C4-2B (cell line): ENCODE results near the gene KRT1.

ENCODE experiments used
- H3K27ac ChIP-seq: fragments of 450-650 bp; 2 replicates; pipeline ENCODE4 v1.5.1; 2017
- ZFX ChIP-seq: fragments of 450-650 bp; IDR thresholded peaks from 2 replicates; pipeline ENCODE4 v1.6.1; 2017
- TF ChIP-seq, protein P1 (sequence below): fragments of 450-650 bp; conservative IDR thresholded peaks from 2 replicates; pipeline ENCODE4 v1.5.1; 2017; ENCODE audit warnings: mild to moderate bottlenecking

Gene KRT1

DNA sequence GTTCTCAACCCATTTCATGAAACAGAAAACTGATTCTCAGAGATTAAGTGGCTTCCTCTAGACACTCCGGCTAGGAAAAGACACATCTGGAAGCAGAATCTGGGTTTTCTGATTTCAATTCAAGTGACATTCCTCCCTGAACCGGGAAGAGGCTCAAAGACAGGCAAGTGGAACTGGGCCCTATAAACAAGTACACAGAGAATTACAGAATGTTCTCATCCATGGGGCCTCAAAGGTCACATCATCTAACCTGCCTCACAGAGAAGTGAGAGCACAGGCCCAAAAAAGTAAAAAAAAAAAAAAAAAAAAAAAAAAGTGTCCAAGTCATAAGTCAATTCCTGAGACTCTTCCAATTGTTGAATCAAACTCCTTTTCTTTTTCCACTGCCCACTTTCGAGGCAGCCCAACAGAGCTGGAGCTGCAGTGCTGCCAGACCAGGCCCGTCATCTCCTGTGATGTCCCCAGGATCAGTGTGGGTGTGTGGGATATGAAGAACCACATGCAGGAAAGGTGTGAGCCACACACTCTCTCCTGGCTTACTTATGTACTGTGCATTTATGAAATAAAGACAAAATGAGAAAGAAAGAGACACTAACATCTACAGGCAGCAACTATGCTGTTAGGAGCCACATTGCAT is 2.8 kb upstream of the KRT1 start:
- no peak for TF ChIP-seq ZFX
- TF ChIP-seq, protein P1, sequence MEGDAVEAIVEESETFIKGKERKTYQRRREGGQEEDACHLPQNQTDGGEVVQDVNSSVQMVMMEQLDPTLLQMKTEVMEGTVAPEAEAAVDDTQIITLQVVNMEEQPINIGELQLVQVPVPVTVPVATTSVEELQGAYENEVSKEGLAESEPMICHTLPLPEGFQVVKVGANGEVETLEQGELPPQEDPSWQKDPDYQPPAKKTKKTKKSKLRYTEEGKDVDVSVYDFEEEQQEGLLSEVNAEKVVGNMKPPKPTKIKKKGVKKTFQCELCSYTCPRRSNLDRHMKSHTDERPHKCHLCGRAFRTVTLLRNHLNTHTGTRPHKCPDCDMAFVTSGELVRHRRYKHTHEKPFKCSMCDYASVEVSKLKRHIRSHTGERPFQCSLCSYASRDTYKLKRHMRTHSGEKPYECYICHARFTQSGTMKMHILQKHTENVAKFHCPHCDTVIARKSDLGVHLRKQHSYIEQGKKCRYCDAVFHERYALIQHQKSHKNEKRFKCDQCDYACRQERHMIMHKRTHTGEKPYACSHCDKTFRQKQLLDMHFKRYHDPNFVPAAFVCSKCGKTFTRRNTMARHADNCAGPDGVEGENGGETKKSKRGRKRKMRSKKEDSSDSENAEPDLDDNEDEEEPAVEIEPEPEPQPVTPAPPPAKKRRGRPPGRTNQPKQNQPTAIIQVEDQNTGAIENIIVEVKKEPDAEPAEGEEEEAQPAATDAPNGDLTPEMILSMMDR = no peak

DNA sequence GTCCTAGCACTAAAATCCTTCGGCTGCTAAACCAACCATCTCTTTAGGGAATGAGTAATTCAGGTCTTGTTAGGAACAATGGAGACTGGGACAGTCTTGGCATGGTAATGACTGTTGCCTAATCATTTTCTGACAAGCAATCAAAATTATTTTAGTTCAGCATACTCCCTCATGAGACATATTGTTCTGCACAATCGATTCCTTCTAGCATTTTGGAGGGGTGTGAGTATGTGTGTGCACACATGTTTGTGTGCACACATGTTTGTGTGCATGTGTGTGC is 2.1 kb upstream of the KRT1 start:
- TF ChIP-seq ZFX = no peak
- TF ChIP-seq, protein P1 = no peak
- no peak overlapping the region for H3K27ac ChIP-seq

More for the DNA sequence above, 2.8 kb upstream of the KRT1 start:
- H3K27ac ChIP-seq = no peak overlapping the region

DNA sequence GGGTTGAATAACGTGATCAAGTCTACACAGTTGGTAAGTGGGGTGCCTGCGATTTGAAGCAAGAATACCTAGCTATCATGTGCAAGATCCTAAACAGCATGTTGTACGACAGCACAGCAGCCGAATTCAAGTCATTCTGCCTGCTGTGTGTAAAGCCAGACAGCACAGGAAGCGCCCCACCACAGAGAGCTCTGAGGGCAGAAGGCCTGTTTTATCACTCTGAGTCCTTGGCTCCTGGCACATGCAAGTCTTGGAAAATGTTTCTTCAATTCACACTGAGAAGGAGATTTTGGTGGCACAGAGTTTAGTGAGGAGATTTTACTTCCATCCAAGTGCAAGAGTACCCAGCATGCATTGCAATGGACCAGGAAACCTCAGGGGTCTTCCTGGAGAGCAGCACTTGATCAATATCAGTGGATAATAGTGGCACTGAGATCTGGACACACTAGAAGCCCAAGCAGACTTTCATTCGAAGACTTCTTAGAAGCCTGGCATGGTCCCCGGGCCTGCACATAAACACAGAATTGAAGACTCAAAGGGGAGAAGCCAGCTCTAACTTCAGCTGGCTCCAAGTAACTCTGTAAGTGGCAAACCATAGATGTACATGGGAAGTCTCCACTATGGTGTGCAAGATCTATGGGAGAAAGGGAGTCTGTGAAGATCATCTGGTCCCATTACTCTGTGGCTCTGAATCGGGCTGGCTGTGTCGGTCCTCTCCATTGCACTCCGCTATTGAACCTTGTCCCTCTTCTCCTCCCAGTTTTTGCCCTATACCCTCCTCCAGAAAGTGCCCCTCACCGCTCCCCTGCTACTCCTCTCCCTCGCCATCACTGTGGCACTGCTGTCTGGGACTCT is 1.5 kb upstream of the KRT1 start:
- TF ChIP-seq, protein P1 = no peak
- TF ChIP-seq ZFX = no peak
- no peak overlapping the region for H3K27ac ChIP-seq

DNA sequence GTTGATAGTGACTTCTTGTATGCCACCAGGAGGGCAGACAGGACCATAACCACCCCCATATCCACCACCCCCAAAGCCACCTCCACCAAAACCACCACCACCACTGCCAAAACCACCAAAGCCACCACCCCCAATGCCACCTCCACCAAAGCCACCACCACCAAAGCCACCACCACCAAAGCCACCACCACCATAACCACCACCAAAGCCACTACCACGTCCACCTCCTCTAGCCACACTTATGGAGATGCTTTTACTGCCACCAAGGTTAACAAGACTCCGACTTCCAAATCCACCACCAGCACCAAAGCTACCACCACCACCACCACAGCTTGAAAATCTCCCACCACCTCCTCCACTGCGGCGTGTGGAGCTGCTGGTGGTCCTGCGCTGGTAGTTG is 332 bp downstream of the KRT1 start:
- TF ChIP-seq, protein P1 = no peak
- TF ChIP-seq ZFX = no peak
- H3K27ac ChIP-seq = no peak overlapping the region

GRCh38 chr12:52677671-52678070 is 2.5 kb downstream of the KRT1 start:
- H3K27ac ChIP-seq = no peak overlapping the region
- TF ChIP-seq ZFX = no peak

DNA sequence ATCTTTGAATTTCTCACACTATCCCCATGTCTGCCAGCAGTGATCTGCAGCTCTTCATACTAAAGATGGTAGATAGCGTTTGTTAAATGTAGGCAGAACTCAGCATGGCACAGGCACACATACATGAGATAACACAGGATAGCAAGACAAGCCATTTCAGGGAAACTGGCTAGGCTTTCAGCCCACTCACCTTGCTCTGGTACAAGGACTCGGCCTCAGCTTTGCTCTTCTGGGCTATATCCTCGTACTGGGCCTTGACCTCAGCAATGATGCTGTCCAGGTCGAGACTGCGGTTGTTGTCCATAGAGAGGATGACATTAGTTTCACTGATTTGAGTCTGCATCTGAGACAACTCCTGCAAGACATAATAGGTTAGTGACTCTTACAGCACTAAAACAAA is 3.1 kb downstream of the KRT1 start:
- no peak overlapping the region for H3K27ac ChIP-seq

DNA sequence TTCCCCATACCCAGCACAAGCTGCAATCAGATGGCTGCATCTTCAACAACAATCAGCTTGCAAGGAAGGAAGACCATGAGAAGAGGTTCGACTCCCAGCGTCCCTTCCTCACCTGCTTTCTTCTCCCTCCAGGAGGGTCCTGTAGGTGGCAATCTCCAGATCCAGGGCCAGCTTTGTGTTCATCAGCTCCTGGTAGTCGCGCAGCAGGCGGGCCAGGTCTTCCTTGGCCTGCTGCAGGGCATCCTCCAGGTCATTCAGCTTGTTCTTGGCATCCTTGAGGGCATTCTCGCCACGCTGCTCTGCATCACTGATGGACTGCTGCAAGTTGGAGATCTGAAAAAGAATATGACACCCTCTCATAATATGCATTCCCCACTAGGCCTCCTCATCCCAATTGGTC is 4.0 kb downstream of the KRT1 start:
- no peak overlapping the region for H3K27ac ChIP-seq
- TF ChIP-seq, protein P1 = no peak
- no peak for TF ChIP-seq ZFX

More for the DNA sequence above, 3.1 kb downstream of the KRT1 start:
- TF ChIP-seq, protein P1 = no peak
- no peak for TF ChIP-seq ZFX

GRCh38 chr12:52675301-52675701 is 4.9 kb downstream of the KRT1 start:
- TF ChIP-seq, protein P1 = no peak
- TF ChIP-seq ZFX = no peak
- H3K27ac ChIP-seq = no peak overlapping the region
